Natural killer cell treated with Interleukin-12 subunit alpha and Interleukin-12 subunit beta and Interleukin-15 and Interleukin-18, amount 100 ng/mL, for 72 hours (primary cell): Measurements from ENCODE around the gene ABHD2. TPM values are rescaled to one million over a fixed set of nuclear protein-coding genes. Genes with fewer than 3 reads are reported as not detected.
"Not testable (repeated sequence)": the region's sequence is repeated elsewhere in the genome, so short reads cannot be mapped to it uniquely, and the experiment has no call there.

ENCODE experiments used
- ATAC-seq, 2 donors: fragments of 150-1000 bp; cut with Tn5 transposase in 1 of 2; sonication (Bioruptor Pico), chemical (Tn5 transposase) in 1 of 2; 2 replicates each; pipeline ENCODE4 v1.10.0; 2021
- DNase-seq: peaks from one replicate; pipeline ENCODE4 v3.0.0; 2022; ENCODE audit warnings: low spot score
- H3K27ac Mint-ChIP-seq, 2 donors: 1 replicate in 1 of 2; 2 replicates in 1 of 2; pipeline ENCODE4 v1.8.0; 2022; ENCODE audit warnings: mixed read lengths in 2 of 2, mild to moderate bottlenecking in 1 of 2, moderate library complexity in 1 of 2
- H3K27me3 Mint-ChIP-seq, 2 donors: 1 replicate in 1 of 2; 2 replicates in 1 of 2; pipeline ENCODE4 v1.8.0; 2022; ENCODE audit warnings: mixed read lengths in 2 of 2
- H3K36me3 Mint-ChIP-seq: one replicate; pipeline ENCODE4 v1.8.0; 2022; ENCODE audit warnings: mixed read lengths
- H3K4me1 Mint-ChIP-seq, 2 donors: 1 replicate in 1 of 2; 2 replicates in 1 of 2; pipeline ENCODE4 v1.8.0; 2022; ENCODE audit warnings: low read depth in 2 of 2, mixed read lengths in 2 of 2, mild to moderate bottlenecking in 1 of 2
- H3K4me3 Mint-ChIP-seq: one replicate; pipeline ENCODE4 v1.8.0; 2022; ENCODE audit warnings: mixed read lengths
- H3K9me3 Mint-ChIP-seq: 2 replicates; pipeline ENCODE4 v1.8.0; 2022; ENCODE audit warnings: mixed read lengths
- total RNA-seq, 2 donors: library from RNA; stranded (reverse); gene quantifications; one replicate each; pipeline ENCODE4 v1.2.3, GENCODE V29; 2022

ABHD2 gene
- total RNA-seq, 2 donors from 2014 or later = 130 to 214 TPM

- ATAC-seq = no peak
- no peak overlapping the region for H3K4me3 Mint-ChIP-seq
- H3K4me1 Mint-ChIP-seq = peaks cover 0 to 7% of the 10 kb centered on the region in 2 donors
- no peaks in the 10 kb centered on the region for H3K36me3 Mint-ChIP-seq
- H3K27ac Mint-ChIP-seq = no peak overlapping the region
- no peak for DNase-seq
- no peaks in the 10 kb centered on the region for H3K9me3 Mint-ChIP-seq
- peaks cover 0 to 2% of the 10 kb centered on the region in 2 donors for H3K27me3 Mint-ChIP-seq
Measured at GRCh38 chr15:89226359-89227221, 138.3 kb downstream of the ABHD2 start.

DNA sequence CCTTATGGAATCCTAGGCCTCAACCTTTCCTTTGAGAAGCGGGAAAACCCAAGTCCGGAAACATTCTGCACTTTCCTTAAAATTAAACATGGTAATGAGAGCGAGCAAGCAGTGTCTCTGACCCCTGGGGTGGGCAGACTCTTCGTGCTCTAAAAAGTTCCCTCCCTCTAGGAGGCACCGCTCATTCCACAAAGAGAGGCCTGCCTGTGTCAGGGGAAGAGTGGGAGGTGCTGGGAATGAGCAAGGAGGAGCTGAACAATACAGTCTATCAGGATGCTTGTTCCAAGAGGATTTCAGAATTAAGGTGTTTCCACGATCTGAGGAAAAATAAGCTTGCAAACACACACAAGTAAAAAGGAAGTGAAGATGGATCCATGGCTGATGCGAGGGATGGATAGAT lies 139.2 kb downstream of the ABHD2 start:
- ATAC-seq = no peak
- Mint-ChIP-seq H3K36me3 (no peaks in the 10 kb centered on the region), H3K27ac (no peak overlapping the region), H3K27me3 (peaks cover 4 to 5% of the 10 kb centered on the region in 2 donors), H3K9me3 (no peaks in the 10 kb centered on the region), H3K4me3 (no peak overlapping the region), H3K4me1 (peaks cover 0 to 7% of the 10 kb centered on the region in 2 donors)
- DNase-seq = no peak

DNA sequence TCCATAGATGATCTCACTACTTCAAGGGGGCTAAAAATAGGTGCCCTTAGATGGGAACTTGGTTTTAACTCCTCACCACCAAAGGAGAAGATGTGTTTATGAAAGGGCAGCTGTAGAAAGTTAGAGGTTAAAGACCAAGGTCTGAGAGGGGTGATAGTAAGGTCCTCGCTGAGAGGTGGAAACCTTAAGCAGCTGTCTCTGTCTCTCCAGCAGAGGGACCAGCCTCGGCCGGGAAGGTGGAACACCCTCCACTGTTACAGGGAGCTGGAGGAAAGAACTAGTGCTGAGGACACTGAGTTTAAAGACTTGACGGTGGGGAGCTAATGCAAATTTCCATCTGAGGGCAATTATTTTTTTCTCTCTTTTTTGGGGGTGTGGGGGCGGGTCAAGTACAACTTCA lies 142.0 kb downstream of the ABHD2 start:
- no peaks in the 10 kb centered on the region for H3K9me3 Mint-ChIP-seq
- H3K27me3 Mint-ChIP-seq = peaks cover 5 to 8% of the 10 kb centered on the region in 2 donors
- ATAC-seq (no peak), DNase-seq (no peak)
- no peaks in the 10 kb centered on the region for H3K36me3 Mint-ChIP-seq
- peak overlapping the region in 1 of 2 donors; percentile 59 for H3K27ac Mint-ChIP-seq
- H3K4me1 Mint-ChIP-seq = peaks cover 0 to 7% of the 10 kb centered on the region in 2 donors
- H3K4me3 Mint-ChIP-seq = no peak overlapping the region

DNA sequence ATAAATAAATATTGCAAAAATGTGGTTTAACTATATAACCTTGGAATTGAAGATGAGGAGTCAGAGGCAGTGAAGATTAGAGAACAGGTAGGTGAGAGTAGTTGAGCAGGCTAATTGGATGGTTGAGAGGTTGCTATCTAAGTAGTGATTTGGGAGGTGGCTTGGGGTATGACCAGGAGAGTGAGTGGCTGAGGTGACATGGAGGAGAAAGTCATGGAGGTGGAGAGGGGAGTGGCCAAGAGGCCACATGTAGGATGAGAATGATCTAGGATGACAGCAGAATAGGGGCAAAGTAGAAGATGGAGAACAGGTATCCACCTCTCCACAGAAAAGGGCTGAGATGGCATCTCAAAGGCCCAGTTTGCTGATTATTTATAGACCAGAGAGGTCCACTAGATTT lies 143.6 kb downstream of the ABHD2 start:
- no peak overlapping the region for H3K4me3 Mint-ChIP-seq
- no peak overlapping the region for H3K27ac Mint-ChIP-seq
- H3K9me3 Mint-ChIP-seq = no peaks in the 10 kb centered on the region
- ATAC-seq (no peak), DNase-seq (no peak)
- H3K27me3 Mint-ChIP-seq = peaks cover 5 to 8% of the 10 kb centered on the region in 2 donors
- no peaks in the 10 kb centered on the region for H3K36me3 Mint-ChIP-seq
- H3K4me1 Mint-ChIP-seq = peaks cover 0 to 7% of the 10 kb centered on the region in 2 donors

GRCh38 chr15:89239883-89240810 lies 151.9 kb downstream of the ABHD2 start:
- not testable (repeated sequence) for H3K4me3 Mint-ChIP-seq, ATAC-seq, H3K9me3 Mint-ChIP-seq, H3K36me3 Mint-ChIP-seq, DNase-seq, H3K27me3 Mint-ChIP-seq
- H3K27ac Mint-ChIP-seq = peak overlapping the region in 1 of 2 donors; percentile 26
- H3K4me1 Mint-ChIP-seq = peaks cover 8 to 21% of the 10 kb centered on the region in 2 donors

DNA sequence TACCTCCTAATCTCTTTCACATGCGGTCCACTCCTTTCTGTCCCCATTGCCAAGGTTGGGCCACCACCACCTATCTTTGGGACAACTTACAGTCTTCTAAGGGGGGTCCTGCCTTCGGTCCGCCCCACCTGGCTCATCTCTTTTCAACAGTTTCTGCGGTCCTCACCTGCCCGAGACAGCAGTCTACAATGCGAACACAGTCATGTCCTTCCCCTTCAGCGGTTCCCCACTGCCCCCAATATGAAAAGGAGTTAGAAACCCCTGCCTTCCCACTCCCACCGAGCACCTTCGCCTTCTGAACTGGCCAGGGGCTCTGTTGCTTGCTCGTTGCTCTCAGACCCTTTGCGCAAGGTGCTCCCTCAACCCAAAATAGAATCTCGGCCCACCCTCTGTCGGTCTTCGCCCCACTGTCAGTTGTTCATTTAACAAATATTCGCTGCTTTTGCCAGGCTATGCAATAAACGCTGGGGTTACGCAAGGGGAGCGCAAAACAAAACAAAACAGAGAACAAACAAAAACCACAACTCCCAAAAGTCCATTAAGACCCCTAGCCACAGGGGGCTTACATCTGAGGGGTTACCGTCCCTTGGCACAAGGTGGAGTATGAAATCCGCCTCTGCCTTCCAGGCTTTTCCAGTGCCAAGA lies 154.9 kb downstream of the ABHD2 start:
- Mint-ChIP-seq H3K36me3 (peaks cover 28% of the 10 kb centered on the region), H3K9me3 (no peaks in the 10 kb centered on the region), H3K27me3 (no peaks in the 10 kb centered on the region), H3K4me1 (peaks cover 28 to 40% of the 10 kb centered on the region in 2 donors), H3K4me3 (peak overlapping the region; percentile 97), H3K27ac (peak overlapping the region; percentile 84 to 97)
- DNase-seq (no peak), ATAC-seq (no peak)

- H3K36me3 Mint-ChIP-seq = peaks cover 30% of the 10 kb centered on the region
- no peaks in the 10 kb centered on the region for H3K27me3 Mint-ChIP-seq
- H3K27ac Mint-ChIP-seq = peak within 1 kb of the TSS; percentile 84 to 97
- peaks cover 28 to 40% of the 10 kb centered on the region in 2 donors for H3K4me1 Mint-ChIP-seq
- no peaks in the 10 kb centered on the region for H3K9me3 Mint-ChIP-seq
- peak within 1 kb of the TSS; percentile 97 for H3K4me3 Mint-ChIP-seq
- DNase-seq (peak; percentile 98), ATAC-seq (peak; percentile 98)
Measured at GRCh38 chr15:89243691-89244573, 155.7 kb downstream of the ABHD2 start, which contains the start of gene FANCI. Gene FANCI, plus strand, starts transcription at chr15:89243979. Its CDS starts 3,669 bp downstream, at chr15:89247648.

DNA sequence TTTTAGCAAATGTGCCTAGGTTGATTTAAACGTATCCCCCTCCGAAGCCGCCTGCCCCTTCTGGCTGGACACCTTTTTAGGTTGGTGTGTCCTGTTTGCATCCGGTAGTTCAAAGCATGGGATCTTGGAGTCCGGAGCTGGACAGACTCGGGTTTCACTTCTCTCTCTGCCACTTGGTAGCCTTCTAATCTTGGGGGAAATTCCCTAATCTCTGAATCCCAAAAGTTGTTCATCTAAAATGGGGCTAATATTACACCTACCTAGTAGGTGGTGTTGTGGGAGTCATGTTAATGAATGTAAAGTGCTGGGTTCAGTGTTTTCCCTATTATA lies 156.3 kb downstream of the ABHD2 start:
- Mint-ChIP-seq H3K4me3 (peak overlapping the region; percentile 97), H3K27ac (peak overlapping the region; percentile 84 to 97), H3K9me3 (no peaks in the 10 kb centered on the region), H3K36me3 (peaks cover 33% of the 10 kb centered on the region), H3K4me1 (peaks cover 28 to 41% of the 10 kb centered on the region in 2 donors), H3K27me3 (no peaks in the 10 kb centered on the region)
- ATAC-seq (peak in 1 of 2 donors; percentile 10), DNase-seq (no peak)

DNA sequence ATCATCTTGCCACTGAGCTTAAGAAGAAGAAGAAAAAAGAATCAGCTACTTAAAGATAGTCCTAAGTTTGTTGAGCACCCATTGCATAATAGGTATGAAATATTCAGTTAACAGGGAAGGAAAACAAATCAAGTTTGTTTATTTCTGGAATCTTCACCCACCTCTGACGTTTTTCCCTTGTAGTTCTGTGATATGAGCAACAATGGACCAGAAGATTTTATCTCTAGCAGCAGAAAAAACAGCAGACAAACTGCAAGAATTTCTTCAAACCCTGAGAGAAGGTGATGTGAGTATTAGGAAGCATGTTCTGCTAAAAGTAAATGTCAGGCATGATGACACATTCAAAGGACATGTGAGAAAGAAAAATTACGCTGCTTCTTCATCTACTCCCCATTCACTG lies 159.2 kb downstream of the ABHD2 start:
- no peaks in the 10 kb centered on the region for H3K27me3 Mint-ChIP-seq
- no peaks in the 10 kb centered on the region for H3K9me3 Mint-ChIP-seq
- no peak overlapping the region for H3K4me3 Mint-ChIP-seq
- H3K36me3 Mint-ChIP-seq = peaks cover 36% of the 10 kb centered on the region
- H3K27ac Mint-ChIP-seq = no peak overlapping the region
- H3K4me1 Mint-ChIP-seq = peaks cover 28 to 40% of the 10 kb centered on the region in 2 donors
- ATAC-seq (no peak), DNase-seq (no peak)

DNA sequence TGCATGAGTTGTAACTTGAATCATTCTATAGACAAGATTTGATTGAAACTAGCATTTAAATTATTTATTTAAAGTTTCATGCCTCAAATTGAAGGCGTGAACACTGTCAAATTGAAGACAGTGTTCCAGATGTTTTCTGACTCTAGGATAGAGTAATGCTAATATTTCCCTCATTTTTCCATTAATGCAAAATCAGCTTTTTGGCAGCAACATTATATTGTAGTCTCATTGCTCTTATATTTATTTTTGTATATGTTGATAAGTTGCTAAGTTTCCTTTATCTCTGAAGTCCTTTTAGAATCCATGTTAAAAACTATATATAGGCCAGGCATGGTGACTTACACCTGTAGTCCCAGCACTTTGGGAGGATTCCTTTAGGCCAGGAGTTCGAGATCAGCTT lies 160.3 kb downstream of the ABHD2 start:
- H3K4me3 Mint-ChIP-seq = no peak overlapping the region
- H3K4me1 Mint-ChIP-seq = peaks cover 21 to 33% of the 10 kb centered on the region in 2 donors
- DNase-seq (no peak), ATAC-seq (no peak)
- no peaks in the 10 kb centered on the region for H3K27me3 Mint-ChIP-seq
- H3K9me3 Mint-ChIP-seq = no peaks in the 10 kb centered on the region
- H3K27ac Mint-ChIP-seq = no peak overlapping the region
- peaks cover 36% of the 10 kb centered on the region for H3K36me3 Mint-ChIP-seq

DNA sequence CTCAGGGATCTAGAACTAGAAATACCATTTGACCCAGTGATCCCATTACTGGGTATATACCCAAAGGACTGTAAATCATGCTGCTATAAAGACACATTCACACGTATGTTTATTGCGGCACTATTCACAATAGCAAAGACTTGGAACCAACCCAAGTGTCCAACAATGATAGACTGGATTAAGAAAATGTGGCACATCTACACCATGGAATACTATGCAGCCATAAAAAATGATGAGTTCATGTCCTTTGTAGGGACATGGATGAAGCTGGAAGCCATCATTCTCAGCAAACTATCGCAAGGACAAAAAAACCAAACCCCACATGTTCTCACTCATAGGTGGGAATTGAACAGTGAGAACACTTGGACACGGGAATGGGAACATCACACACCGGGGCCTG lies 161.9 kb downstream of the ABHD2 start:
- not testable (repeated sequence) for H3K27ac Mint-ChIP-seq, H3K27me3 Mint-ChIP-seq, DNase-seq, H3K4me3 Mint-ChIP-seq, H3K9me3 Mint-ChIP-seq, ATAC-seq
- H3K4me1 Mint-ChIP-seq = peaks cover 20 to 26% of the 10 kb centered on the region in 2 donors
- peaks cover 34% of the 10 kb centered on the region for H3K36me3 Mint-ChIP-seq
